CD14-positive monocyte (primary cell): ENCODE measurements around the gene RAB11FIP3. TPM values are rescaled to one million over a fixed set of nuclear protein-coding genes. Genes with fewer than 3 reads are reported as not detected.
A peak's percentile ranks its signal among the peaks of the same experiment; 100 is the strongest.

Experiments used
- DNase-seq, 3 donors: peaks; one replicate each; pipeline ENCODE4 v3.0.0-alpha.2; 2011 to 2022
- H2AFZ ChIP-seq: 2 replicates; pipeline ENCODE4 v1.6.0; 2012; ENCODE audit warnings: mild to moderate bottlenecking, low read depth, low read length, inconsistent platforms; ENCODE audit not compliant: insufficient read depth, poor library complexity, severe bottlenecking
- H3K27ac ChIP-seq, 2 donors: 1 replicate in 1 of 2; 2 replicates in 1 of 2; pipeline ENCODE4 v1.5.1; 2012 to 2013; ENCODE audit warnings: low read length in 2 of 2, control low read depth in 1 of 2, inconsistent platforms in 1 of 2, low read depth in 1 of 2, mild to moderate bottlenecking in 1 of 2
- H3K27me3 ChIP-seq, 2 donors: one replicate each; pipeline versions ENCODE4 v1.6.0 to v1.6.1; 2011 to 2013; ENCODE audit warnings: low read length in 2 of 2; ENCODE audit not compliant: control insufficient read depth in 2 of 2, insufficient read depth in 2 of 2
- H3K36me3 ChIP-seq, 2 donors: replicated peaks in 1 of 2; 1 replicate in 1 of 2; 2 replicates in 1 of 2; pipeline versions ENCODE4 v1.5.1 to v1.6.1; 2012 to 2013; ENCODE audit warnings: low read length in 2 of 2, control low read depth in 1 of 2, inconsistent platforms in 1 of 2, mild to moderate bottlenecking in 1 of 2; ENCODE audit not compliant: insufficient read depth in 2 of 2, control insufficient read depth in 1 of 2
- H3K4me1 ChIP-seq, 2 donors: 1 replicate in 1 of 2; 2 replicates in 1 of 2; pipeline versions ENCODE4 v1.5.1 to v1.6.1; 2012 to 2013; ENCODE audit warnings: low read length in 2 of 2, control low read depth in 1 of 2, inconsistent platforms in 1 of 2, mild to moderate bottlenecking in 1 of 2, moderate library complexity in 1 of 2; ENCODE audit not compliant: insufficient read depth in 2 of 2, control insufficient read depth in 1 of 2
- H3K4me2 ChIP-seq: replicated peaks from 2 replicates; pipeline ENCODE3; 2012; ENCODE audit warnings: low read length, moderate library complexity, mild to moderate bottlenecking; ENCODE audit not compliant: poor library complexity, severe bottlenecking; ENCODE audit errors: extremely low read depth
- H3K4me3 ChIP-seq, 3 experiments: fragments of 200-600 bp in 1 of 3; sonication (generic) in 1 of 3; replicated peaks in 1 of 3; 1 replicate in 2 of 3; 2 replicates in 1 of 3; pipeline ENCODE4 v1.5.1; 2011 to 2013; ENCODE audit warnings: low read length in 3 of 3, mild to moderate bottlenecking in 3 of 3, control low read depth in 2 of 3, low read depth in 2 of 3, inconsistent platforms in 1 of 3, moderate library complexity in 1 of 3
- H3K79me2 ChIP-seq: 2 replicates; pipeline ENCODE4 v1.6.0; 2012; ENCODE audit warnings: mild to moderate bottlenecking, control low read depth, inconsistent platforms, low read length, moderate library complexity; ENCODE audit not compliant: insufficient read depth
- H3K9ac ChIP-seq: 2 replicates; pipeline ENCODE4 v1.6.0; 2017; ENCODE audit warnings: low read length, mild to moderate bottlenecking; ENCODE audit not compliant: insufficient read depth, poor library complexity, severe bottlenecking
- H3K9me3 ChIP-seq, 2 donors: replicated peaks in 1 of 2; 1 replicate in 1 of 2; 2 replicates in 1 of 2; pipeline versions ENCODE4 v1.5.1 to v1.6.1; 2012 to 2013; ENCODE audit warnings: low read length in 2 of 2, control low read depth in 1 of 2; ENCODE audit not compliant: control insufficient read depth in 1 of 2, insufficient read depth in 1 of 2
- H4K20me1 ChIP-seq: 2 replicates; pipeline ENCODE4 v1.6.0; 2012; ENCODE audit warnings: mild to moderate bottlenecking, low read length, control low read depth, moderate library complexity; ENCODE audit not compliant: insufficient read depth
- H3K27ac Mint-ChIP-seq, 7 donors: one replicate each; pipeline ENCODE4 v1.8.0; 2020; ENCODE audit warnings: mild to moderate bottlenecking in 7 of 7, mixed read lengths in 7 of 7, moderate library complexity in 6 of 7, inconsistent platforms in 2 of 7
- H3K27me3 Mint-ChIP-seq, 3 donors: one replicate each; pipeline ENCODE4 v1.8.0; 2021 to 2022; ENCODE audit warnings: low read depth in 3 of 3, mild to moderate bottlenecking in 3 of 3, mixed read lengths in 3 of 3, moderate library complexity in 3 of 3, inconsistent platforms in 1 of 3
- H3K36me3 Mint-ChIP-seq, 2 donors: one replicate each; pipeline ENCODE4 v1.8.0; 2020; ENCODE audit warnings: mixed read lengths in 2 of 2, inconsistent platforms in 1 of 2, mild to moderate bottlenecking in 1 of 2
- H3K4me1 Mint-ChIP-seq: one replicate; pipeline ENCODE4 v1.8.0; 2020; ENCODE audit warnings: mild to moderate bottlenecking, mixed read lengths
- H3K4me3 Mint-ChIP-seq, 2 donors: one replicate each; pipeline ENCODE4 v1.8.0; 2020; ENCODE audit warnings: mild to moderate bottlenecking in 2 of 2, mixed read lengths in 2 of 2, moderate library complexity in 1 of 2
- H3K9me3 Mint-ChIP-seq, 7 donors: one replicate each; pipeline ENCODE4 v1.8.0; 2020 to 2022; ENCODE audit warnings: mixed read lengths in 7 of 7, mild to moderate bottlenecking in 6 of 7, moderate library complexity in 6 of 7, inconsistent platforms in 2 of 7
- WGBS: methylation state at CpG from one replicate; pipeline ENCODE4 v1.1.5; 2013; ENCODE audit warnings: missing lambda C conversion rate; ENCODE audit not compliant: insufficient coverage; 5-methylcytosine and 5-hydroxymethylcytosine counted together
- intact Hi-C, 2 donors: fragments of 100-400 bp; cut with micrococcal nuclease; formaldehyde crosslinking; loops; one replicate each; pipeline versions ENCODE4 v1.15.0 to v1.15.1; 2023
- polyA plus RNA-seq, 3 donors: library from polyadenylated mRNA; depleted of rRNA in 1 of 3; unstranded in 2 of 3; stranded (reverse) in 1 of 3; fragments of 300-500 nt in 2 of 3; fragments of >200 nt in 1 of 3; fragmentation: Illumina TruSeq in 2 of 3; gene quantifications; 1 replicate in 2 of 3; 2 replicates in 1 of 3; pipeline ENCODE4 v1.2.3, GENCODE V29; 2012 to 2021
- TF ChIP-seq, protein P1 (sequence below): fragments of 200-600 bp; IDR thresholded peaks from one replicate; pipeline ENCODE4 v1.8.0; 2022; ENCODE audit warnings: antibody characterized with exemption, mild to moderate bottlenecking

RAB11FIP3 gene
- polyA plus RNA-seq, 3 donors = 0.37 to 7.5 (median 0.49) TPM

- TF ChIP-seq, protein P1, sequence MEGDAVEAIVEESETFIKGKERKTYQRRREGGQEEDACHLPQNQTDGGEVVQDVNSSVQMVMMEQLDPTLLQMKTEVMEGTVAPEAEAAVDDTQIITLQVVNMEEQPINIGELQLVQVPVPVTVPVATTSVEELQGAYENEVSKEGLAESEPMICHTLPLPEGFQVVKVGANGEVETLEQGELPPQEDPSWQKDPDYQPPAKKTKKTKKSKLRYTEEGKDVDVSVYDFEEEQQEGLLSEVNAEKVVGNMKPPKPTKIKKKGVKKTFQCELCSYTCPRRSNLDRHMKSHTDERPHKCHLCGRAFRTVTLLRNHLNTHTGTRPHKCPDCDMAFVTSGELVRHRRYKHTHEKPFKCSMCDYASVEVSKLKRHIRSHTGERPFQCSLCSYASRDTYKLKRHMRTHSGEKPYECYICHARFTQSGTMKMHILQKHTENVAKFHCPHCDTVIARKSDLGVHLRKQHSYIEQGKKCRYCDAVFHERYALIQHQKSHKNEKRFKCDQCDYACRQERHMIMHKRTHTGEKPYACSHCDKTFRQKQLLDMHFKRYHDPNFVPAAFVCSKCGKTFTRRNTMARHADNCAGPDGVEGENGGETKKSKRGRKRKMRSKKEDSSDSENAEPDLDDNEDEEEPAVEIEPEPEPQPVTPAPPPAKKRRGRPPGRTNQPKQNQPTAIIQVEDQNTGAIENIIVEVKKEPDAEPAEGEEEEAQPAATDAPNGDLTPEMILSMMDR = no peak
- Mint-ChIP-seq H3K4me1 (peaks cover 10% of the 10 kb centered on the region), H3K27me3 (peaks cover 0 to 2% (median 2%) of the 10 kb centered on the region in 3 donors), H3K9me3 (peaks cover 0 to 2% (median 0%) of the 10 kb centered on the region in 7 donors), H3K36me3 (no peaks in the 10 kb centered on the region), H3K4me3 (no peak overlapping the region), H3K27ac (peak overlapping the region in 3 of 7 donors; percentile 15 to 56 (median 46))
- H3K9me3 ChIP-seq = no peaks in the 10 kb centered on the region
- H4K20me1 ChIP-seq = no peaks in the 10 kb centered on the region
- 15% methylated on average over 2 of the region's 8 CpGs for WGBS
- no peak overlapping the region for H3K9ac ChIP-seq
- peaks cover 6 to 7% of the 10 kb centered on the region in 2 donors for H3K4me1 ChIP-seq
- H2AFZ ChIP-seq = no peak overlapping the region
- H3K27me3 ChIP-seq = no peaks in the 10 kb centered on the region
- no peak overlapping the region for H3K4me2 ChIP-seq
- no peak overlapping the region for H3K4me3 ChIP-seq
- H3K79me2 ChIP-seq = no peaks in the 10 kb centered on the region
- no peak overlapping the region for H3K27ac ChIP-seq
- peak in 1 of 3 donors; percentile 25 for DNase-seq
- no peaks in the 10 kb centered on the region for H3K36me3 ChIP-seq
- intact Hi-C loops = no loop called here
Observed at GRCh38 chr16:450385-450784, 24.9 kb downstream of the RAB11FIP3 start.

GRCh38 chr16:450785-451512 is 25.5 kb downstream of the RAB11FIP3 start:
- peaks cover 6 to 7% of the 10 kb centered on the region in 2 donors for H3K4me1 ChIP-seq
- intact Hi-C loops = no loop called here
- H3K27ac Mint-ChIP-seq = peak overlapping the region in 1 of 7 donors; percentile 15
- H3K27me3 Mint-ChIP-seq = peaks cover 0 to 2% (median 2%) of the 10 kb centered on the region in 3 donors
- WGBS = 85% methylated on average over 4 of the region's 14 CpGs
- H3K36me3 ChIP-seq = no peaks in the 10 kb centered on the region
- DNase-seq = no peak
- peaks cover 0 to 2% (median 0%) of the 10 kb centered on the region in 7 donors for H3K9me3 Mint-ChIP-seq
- no peak overlapping the region for H3K27ac ChIP-seq
- no peaks in the 10 kb centered on the region for H3K27me3 ChIP-seq
- H3K4me3 ChIP-seq = no peak overlapping the region
- H3K79me2 ChIP-seq = no peaks in the 10 kb centered on the region
- H3K4me1 Mint-ChIP-seq = peaks cover 10% of the 10 kb centered on the region
- no peak overlapping the region for H3K9ac ChIP-seq
- TF ChIP-seq, protein P1 = no peak
- no peaks in the 10 kb centered on the region for H3K9me3 ChIP-seq
- H2AFZ ChIP-seq = no peak overlapping the region
- H3K36me3 Mint-ChIP-seq = no peaks in the 10 kb centered on the region
- H3K4me3 Mint-ChIP-seq = no peak overlapping the region
- H3K4me2 ChIP-seq = no peak overlapping the region
- H4K20me1 ChIP-seq = no peaks in the 10 kb centered on the region
